T-cell (primary cell): ENCODE data around the gene TFEC. TPM values are rescaled to one million over a fixed set of nuclear protein-coding genes. Genes with fewer than 3 reads are reported as not detected.

Experiments used
- ATAC-seq, 4 experiments: fragments of 200-7000 bp in 3 of 4; fragments of 150-1000 bp in 1 of 4; cut with Tn5 transposase; replicated peaks in 1 of 4; 1 replicate in 3 of 4; 2 replicates in 1 of 4; pipeline ENCODE4 v1.10.0; 2021; ENCODE audit warnings: moderate library complexity in 3 of 4, mild to moderate bottlenecking in 2 of 4, moderate number of reproducible peaks in 1 of 4
- CTCF ChIA-PET, 2 donors: fragments of 300-600 bp; sonication (Branson Sonifier 250); formaldehyde crosslinking; loops; one replicate each; lab custom pipeline; 2022; ENCODE audit warnings: antibody characterized with exemption in 2 of 2; lab: Charles Lee
- POLR2A ChIA-PET, 2 donors: fragments of 300-600 bp; sonication (Branson Sonifier 250); formaldehyde crosslinking; loops; one replicate each; lab custom pipeline; 2022; ENCODE audit warnings: antibody characterized with exemption in 2 of 2; lab: Charles Lee
- DNase-seq, 35 experiments: peaks; one replicate each; pipeline versions ENCODE4 v3.0.0 to v3.0.0-alpha.2; 2013 to 2023
- H3K27ac ChIP-seq: one replicate; pipeline ENCODE4 v1.5.1; 2013; ENCODE audit warnings: low read length
- H3K27me3 ChIP-seq, 2 experiments: replicated peaks in 1 of 2; 1 replicate in 1 of 2; 2 replicates in 1 of 2; pipeline versions ENCODE4 v1.6.1 to v1.7.0; 2013; ENCODE audit warnings: low read length in 1 of 2, mixed read lengths in 1 of 2; ENCODE audit not compliant: control insufficient read depth in 2 of 2, insufficient read depth in 2 of 2; ENCODE audit errors: extremely low read depth in 1 of 2
- H3K36me3 ChIP-seq, 2 donors: 1 replicate in 1 of 2; 2 replicates in 1 of 2; pipeline versions ENCODE4 v1.6.1 to v1.7.0; 2013; ENCODE audit warnings: low read length in 1 of 2; ENCODE audit not compliant: control insufficient read depth in 2 of 2, insufficient read depth in 1 of 2; ENCODE audit errors: extremely low read depth in 1 of 2
- H3K4me1 ChIP-seq, 2 experiments: 1 replicate in 1 of 2; 2 replicates in 1 of 2; pipeline versions ENCODE4 v1.6.1 to v1.7.0; 2013; ENCODE audit warnings: low read length in 2 of 2, mixed read lengths in 1 of 2; ENCODE audit not compliant: insufficient read depth in 2 of 2, control insufficient read depth in 1 of 2; ENCODE audit errors: extremely low read depth in 1 of 2
- H3K4me3 ChIP-seq, 2 donors: 1 replicate in 1 of 2; 2 replicates in 1 of 2; pipeline versions ENCODE4 v1.5.1 to v1.7.0; 2013; ENCODE audit warnings: mild to moderate bottlenecking in 2 of 2, low read length in 1 of 2, moderate library complexity in 1 of 2; ENCODE audit not compliant: control insufficient read depth in 1 of 2; ENCODE audit errors: extremely low read depth in 1 of 2
- H3K9me3 ChIP-seq: 2 replicates; pipeline ENCODE4 v1.7.0; 2013
- H3K27ac Mint-ChIP-seq, 2 donors: one replicate each; pipeline ENCODE4 v1.8.0; 2020 to 2021; ENCODE audit warnings: mild to moderate bottlenecking in 2 of 2, mixed read lengths in 2 of 2
- H3K27me3 Mint-ChIP-seq, 2 donors: one replicate each; pipeline ENCODE4 v1.8.0; 2021 to 2022; ENCODE audit warnings: mixed read lengths in 2 of 2
- H3K36me3 Mint-ChIP-seq: one replicate; pipeline ENCODE4 v1.8.0; 2021; ENCODE audit warnings: mixed read lengths
- H3K4me1 Mint-ChIP-seq, 3 donors: one replicate each; pipeline ENCODE4 v1.8.0; 2020 to 2022; ENCODE audit warnings: mixed read lengths in 3 of 3, mild to moderate bottlenecking in 1 of 3
- H3K4me3 Mint-ChIP-seq, 3 donors: one replicate each; pipeline ENCODE4 v1.8.0; 2020 to 2022; ENCODE audit warnings: mild to moderate bottlenecking in 3 of 3, mixed read lengths in 3 of 3, moderate library complexity in 3 of 3
- H3K9me3 Mint-ChIP-seq, 3 donors: one replicate each; pipeline ENCODE4 v1.8.0; 2020 to 2022; ENCODE audit warnings: mixed read lengths in 3 of 3
- WGBS: methylation state at CpG from one replicate; pipeline ENCODE4 v1.1.5; 2013; ENCODE audit warnings: missing lambda C conversion rate; ENCODE audit not compliant: insufficient coverage; 5-methylcytosine and 5-hydroxymethylcytosine counted together
- total RNA-seq, 35 experiments: library from RNA in 6 of 35; stranded (reverse) in 6 of 35; fragments of 120-200 nt in 1 of 35; gene quantifications; one replicate each; pipeline versions ENCODE4 v1.2.1 to v1.2.4 and lab custom pipeline; 2013 to 2026

Gene TFEC
- total RNA-seq, 5 donors from 2014 or later (not counting 1 experiment from before 2014, with no cell fraction given) = 0.19 to 0.51 (median 0.33) TPM

DNA sequence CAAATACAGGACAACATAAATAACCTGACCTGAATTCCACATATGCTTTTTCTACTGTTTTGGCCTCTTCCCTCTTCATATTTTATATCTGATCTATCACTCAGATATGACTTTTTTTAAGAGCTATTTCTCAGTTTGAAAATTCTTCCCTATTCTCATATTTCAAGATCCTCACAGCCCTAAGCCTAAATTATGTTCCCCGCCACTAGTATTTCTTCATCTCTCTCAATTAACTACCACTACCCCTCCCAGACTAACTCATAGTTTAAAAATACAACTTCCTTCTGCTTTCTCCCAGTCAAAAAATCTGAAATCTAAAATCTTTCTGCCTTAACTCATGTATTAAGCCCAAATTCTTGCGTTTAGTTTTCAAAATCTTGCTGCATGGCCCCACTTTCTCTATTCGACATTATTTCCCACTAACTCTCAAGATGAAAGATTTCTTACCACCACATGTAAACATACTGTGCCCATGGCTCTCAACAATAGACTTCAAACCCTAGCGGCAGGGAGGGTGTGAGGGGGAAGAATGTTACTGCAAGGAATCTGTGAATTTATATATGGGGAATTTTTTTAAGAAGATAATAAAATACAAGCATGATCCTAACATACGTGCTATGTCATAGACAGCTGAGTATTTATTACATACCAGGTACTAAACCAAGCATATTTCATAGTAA, 64.6 kb downstream of the TFEC start:
- Mint-ChIP-seq H3K27ac (no peak overlapping the region), H3K9me3 (peaks cover 0 to 3% (median 0%) of the 10 kb centered on the region in 3 donors), H3K36me3 (no peaks in the 10 kb centered on the region), H3K4me3 (no peak overlapping the region), H3K27me3 (no peaks in the 10 kb centered on the region), H3K4me1 (no peaks in the 10 kb centered on the region)
- ATAC-seq = no peak
- Histone ChIP-seq H3K27ac (no peak overlapping the region), H3K27me3 (no peaks in the 10 kb centered on the region), H3K9me3 (no peaks in the 10 kb centered on the region), H3K4me1 (no peaks in the 10 kb centered on the region), H3K36me3 (no peaks in the 10 kb centered on the region), H3K4me3 (no peak overlapping the region)
- WGBS = 86% methylated on average over 2 of the region's 5 CpGs
- ChIA-PET CTCF (interaction anchor here in 1 of 2 donors (0.7 kb wide), 1 partner anchor 12 kb away, joined by 3 read pairs; no protein-coding TSS in a partner anchor), POLR2A (no interaction called here)
- DNase-seq = no peak

- H3K4me3 Mint-ChIP-seq = no peak overlapping the region
- no CpG with 5 or more reads among the region's 1 CpG for WGBS
- no peaks in the 10 kb centered on the region for H3K36me3 ChIP-seq
- H3K27me3 Mint-ChIP-seq = no peaks in the 10 kb centered on the region
- no peaks in the 10 kb centered on the region for H3K4me1 Mint-ChIP-seq
- H3K9me3 ChIP-seq = no peaks in the 10 kb centered on the region
- H3K27ac Mint-ChIP-seq = no peak overlapping the region
- ChIA-PET CTCF (interaction anchor here in 1 of 2 donors (0.7 kb wide), 1 partner anchor 11 kb away, joined by 3 read pairs; no protein-coding TSS in a partner anchor), POLR2A (no interaction called here)
- H3K4me1 ChIP-seq = no peaks in the 10 kb centered on the region
- H3K9me3 Mint-ChIP-seq = peaks cover 0 to 3% (median 0%) of the 10 kb centered on the region in 3 donors
- H3K27me3 ChIP-seq = no peaks in the 10 kb centered on the region
- DNase-seq (no peak), ATAC-seq (no peak)
- no peak overlapping the region for H3K4me3 ChIP-seq
- H3K36me3 Mint-ChIP-seq = no peaks in the 10 kb centered on the region
- H3K27ac ChIP-seq = no peak overlapping the region
Measured at GRCh38 chr7:115965236-115965635, 65.3 kb downstream of the TFEC start.

GRCh38 chr7:115964799-115965198, 65.8 kb downstream of the TFEC start:
- Histone ChIP-seq H3K4me1 (no peaks in the 10 kb centered on the region), H3K27me3 (no peaks in the 10 kb centered on the region), H3K36me3 (no peaks in the 10 kb centered on the region), H3K27ac (no peak overlapping the region), H3K4me3 (no peak overlapping the region), H3K9me3 (no peaks in the 10 kb centered on the region)
- Mint-ChIP-seq H3K36me3 (no peaks in the 10 kb centered on the region), H3K27me3 (no peaks in the 10 kb centered on the region), H3K4me3 (no peak overlapping the region), H3K4me1 (no peaks in the 10 kb centered on the region), H3K9me3 (no peaks in the 10 kb centered on the region), H3K27ac (no peak overlapping the region)
- WGBS = no CpG with 5 or more reads among the region's 1 CpG
- ChIA-PET CTCF (no interaction called here), POLR2A (no interaction called here)
- ATAC-seq (no peak), DNase-seq (no peak)

- H3K27me3 Mint-ChIP-seq = peaks cover 0 to 2% of the 10 kb centered on the region in 2 donors
- no peak overlapping the region for H3K27ac Mint-ChIP-seq
- H3K4me1 ChIP-seq = no peaks in the 10 kb centered on the region
- H3K9me3 ChIP-seq = no peaks in the 10 kb centered on the region
- H3K4me1 Mint-ChIP-seq = no peaks in the 10 kb centered on the region
- peaks cover 0 to 5% (median 2%) of the 10 kb centered on the region in 3 donors for H3K9me3 Mint-ChIP-seq
- H3K27ac ChIP-seq = no peak overlapping the region
- H3K36me3 Mint-ChIP-seq = no peaks in the 10 kb centered on the region
- ChIA-PET POLR2A (no interaction called here), CTCF (no interaction called here)
- no peak for DNase-seq
- no peak overlapping the region for H3K4me3 ChIP-seq
- H3K36me3 ChIP-seq = no peaks in the 10 kb centered on the region
- no peak overlapping the region for H3K4me3 Mint-ChIP-seq
- no peak for ATAC-seq
- H3K27me3 ChIP-seq = no peaks in the 10 kb centered on the region
Measured at GRCh38 chr7:115962340-115962739, 68.2 kb downstream of the TFEC start.

DNA sequence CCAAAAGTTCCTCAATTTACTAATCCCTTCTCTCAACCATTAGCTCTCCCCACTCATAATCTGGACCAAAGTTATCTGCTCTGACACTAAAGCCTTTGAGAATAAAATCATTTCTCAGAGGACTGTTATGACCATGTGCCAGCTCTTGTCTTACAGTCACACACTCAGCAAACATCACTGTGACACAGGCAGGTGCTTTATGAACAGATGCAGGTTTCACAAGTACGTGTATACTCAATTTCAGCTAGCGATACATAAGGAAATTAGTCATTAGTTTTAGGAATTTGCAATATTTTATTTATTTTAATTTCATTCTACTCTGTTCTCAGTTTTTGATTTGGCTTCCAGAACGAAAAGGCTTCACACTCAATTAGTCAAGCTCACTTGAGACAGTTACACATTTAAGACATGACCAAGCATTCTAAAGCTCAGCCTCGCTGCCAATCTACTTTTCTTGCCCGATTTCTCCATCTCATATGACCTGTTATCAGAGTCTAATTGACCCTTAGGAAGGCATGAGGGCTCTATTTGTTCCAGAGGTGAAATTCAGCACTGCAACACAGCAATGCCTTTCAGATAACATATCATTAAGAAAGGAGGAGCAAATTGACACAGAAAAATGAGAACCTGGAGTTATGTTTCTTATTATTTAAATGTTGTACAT, 76.8 kb downstream of the TFEC start:
- Mint-ChIP-seq H3K27me3 (no peaks in the 10 kb centered on the region), H3K4me1 (no peaks in the 10 kb centered on the region), H3K4me3 (no peak overlapping the region), H3K36me3 (no peaks in the 10 kb centered on the region), H3K27ac (no peak overlapping the region), H3K9me3 (no peaks in the 10 kb centered on the region)
- Histone ChIP-seq H3K27me3 (no peaks in the 10 kb centered on the region), H3K4me1 (no peaks in the 10 kb centered on the region), H3K27ac (no peak overlapping the region), H3K9me3 (no peaks in the 10 kb centered on the region), H3K36me3 (no peaks in the 10 kb centered on the region), H3K4me3 (no peak overlapping the region)
- 33% methylated on average over 1 of the region's 5 CpGs for WGBS
- CTCF ChIA-PET = interaction anchor here in 1 of 2 donors (0.5 to 0.6 kb wide), 2 partner anchors 12 to 20 kb away, joined by 3 read pairs; no protein-coding TSS in a partner anchor
- POLR2A ChIA-PET = no interaction called here
- DNase-seq (no peak), ATAC-seq (no peak)

DNA sequence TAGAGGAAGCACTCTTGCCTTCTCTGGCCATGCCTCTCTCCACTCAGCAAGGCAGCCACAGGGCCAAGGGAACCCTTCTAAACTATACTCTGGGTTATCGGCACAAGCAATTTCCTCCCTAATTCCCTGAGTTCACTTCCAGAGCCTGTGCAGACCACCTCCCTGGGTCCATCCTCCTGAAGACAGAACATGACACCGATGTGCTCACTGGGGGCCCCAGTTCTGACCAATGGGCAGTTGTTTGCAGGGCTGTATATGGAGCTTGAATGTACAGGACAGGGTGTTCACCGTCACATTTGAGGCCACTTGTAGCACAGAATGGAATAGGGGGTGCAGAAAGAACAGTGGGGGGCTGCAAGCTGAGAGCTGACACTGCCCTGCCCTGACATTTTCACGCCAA, 77.7 kb downstream of the TFEC start:
- no peaks in the 10 kb centered on the region for H3K4me1 Mint-ChIP-seq
- Histone ChIP-seq H3K4me1 (no peaks in the 10 kb centered on the region), H3K27ac (no peak overlapping the region), H3K36me3 (no peaks in the 10 kb centered on the region), H3K4me3 (no peak overlapping the region), H3K9me3 (no peaks in the 10 kb centered on the region), H3K27me3 (no peaks in the 10 kb centered on the region)
- H3K36me3 Mint-ChIP-seq = no peaks in the 10 kb centered on the region
- DNase-seq (no peak), ATAC-seq (no peak)
- H3K4me3 Mint-ChIP-seq = no peak overlapping the region
- H3K27me3 Mint-ChIP-seq = no peaks in the 10 kb centered on the region
- POLR2A ChIA-PET = interaction anchor here in 1 of 2 donors (0.6 kb wide), 1 partner anchor 279 kb away, joined by 6 read pairs; no protein-coding TSS in a partner anchor
- H3K27ac Mint-ChIP-seq = no peak overlapping the region
- no peaks in the 10 kb centered on the region for H3K9me3 Mint-ChIP-seq
- CTCF ChIA-PET = no interaction called here
- WGBS = 54% methylated on average over 2 of the region's 4 CpGs
